OCI-LY1 (cell line): ENCODE results near the gene MAST4.

Experiments used
- H2AFZ ChIP-seq: fragments of 200-600 bp; sonication (generic), shearing (Covaris generic); 2 replicates; pipeline ENCODE4 v1.6.0; 2014; ENCODE audit warnings: antibody characterized with exemption, mild to moderate bottlenecking, low read length
- H3F3A ChIP-seq: fragments of 200-600 bp; sonication (generic), shearing (Covaris generic); 2 replicates; pipeline ENCODE4 v1.6.0; 2014; ENCODE audit warnings: mild to moderate bottlenecking, antibody characterized with exemption, low read length, moderate library complexity; ENCODE audit not compliant: insufficient read depth
- H3K27ac ChIP-seq: fragments of 200-600 bp; sonication (generic); 2 replicates; pipeline ENCODE4 v1.5.1; 2014; ENCODE audit warnings: low read length, mixed run types, mild to moderate bottlenecking, low read depth; ENCODE audit not compliant: poor library complexity, severe bottlenecking
- H3K27me3 ChIP-seq: fragments of 200-600 bp; sonication (generic); 2 replicates; pipeline ENCODE4 v1.6.0; 2014; ENCODE audit warnings: antibody characterized with exemption, mild to moderate bottlenecking, low read length, moderate library complexity; ENCODE audit not compliant: insufficient read depth
- H3K36me3 ChIP-seq: fragments of 200-600 bp; sonication (generic); 2 replicates; pipeline ENCODE4 v1.6.1; 2014; ENCODE audit warnings: mild to moderate bottlenecking, antibody characterized with exemption, low read length, moderate library complexity, mixed read lengths; ENCODE audit not compliant: insufficient read depth
- H3K4me1 ChIP-seq: fragments of 200-600 bp; sonication (generic); 2 replicates; pipeline ENCODE4 v1.5.1; 2014; ENCODE audit warnings: mild to moderate bottlenecking, low read length, moderate library complexity; ENCODE audit not compliant: insufficient read depth, severe bottlenecking
- H3K4me2 ChIP-seq: fragments of 200-600 bp; sonication (generic), shearing (Covaris generic); 2 replicates; pipeline ENCODE4 v1.6.1; 2014; ENCODE audit warnings: low read length
- H3K4me3 ChIP-seq: fragments of 200-600 bp; sonication (generic); 2 replicates; pipeline ENCODE4 v1.5.1; 2014; ENCODE audit warnings: low read length, low read depth, mild to moderate bottlenecking, mixed read lengths; ENCODE audit not compliant: poor library complexity, severe bottlenecking
- H3K79me2 ChIP-seq: fragments of 200-600 bp; shearing (Covaris generic); 2 replicates; pipeline ENCODE4 v1.6.1; 2016; ENCODE audit warnings: mixed run types, low read length, mixed read lengths; ENCODE audit not compliant: insufficient read depth
- H3K9ac ChIP-seq: fragments of 200-600 bp; sonication (generic), shearing (Covaris generic); 2 replicates; pipeline ENCODE4 v1.6.1; 2014; ENCODE audit warnings: mild to moderate bottlenecking, low read length, mixed read lengths
- H3K9me2 ChIP-seq: fragments of 200-600 bp; sonication (generic), shearing (Covaris generic); 2 replicates; pipeline ENCODE4 v1.6.1; 2014; ENCODE audit warnings: low read depth, mild to moderate bottlenecking, low read length, mixed read lengths
- H3K9me3 ChIP-seq: fragments of 200-600 bp; shearing (Covaris generic); 2 replicates; pipeline ENCODE4 v1.6.1; 2014; ENCODE audit warnings: low read length, mixed read lengths
- H4K20me1 ChIP-seq: fragments of 200-600 bp; sonication (generic), shearing (Covaris generic); 2 replicates; pipeline ENCODE4 v1.6.0; 2016; ENCODE audit warnings: mild to moderate bottlenecking, low read length; ENCODE audit not compliant: insufficient read depth
- CTCF ChIP-seq: fragments of 200-600 bp; sonication (generic), shearing (Covaris generic); IDR thresholded peaks from 2 replicates; pipeline ENCODE4 v1.5.1; 2017; ENCODE audit warnings: mild to moderate bottlenecking, antibody characterized with exemption, low read length, moderate library complexity, mixed read lengths
- EZH2 ChIP-seq: fragments of 200-600 bp; sonication (generic), shearing (Covaris generic); IDR thresholded peaks from 2 replicates; pipeline ENCODE4 v1.8.0; 2017; ENCODE audit warnings: borderline replicate concordance, mixed run types, mild to moderate bottlenecking, antibody characterized with exemption, low read length, moderate library complexity, mixed read lengths

The MAST4 gene

GRCh38 chr5:67156976-67157583, 560.9 kb downstream of the MAST4 start:
- H3K27me3 ChIP-seq: no peaks in the 10 kb centered on the region
- no peak overlapping the region for H3K4me3 ChIP-seq
- H3K4me2 ChIP-seq: no peak overlapping the region
- H4K20me1 ChIP-seq: no peaks in the 10 kb centered on the region
- TF ChIP-seq EZH2: no peak
- TF ChIP-seq CTCF: peak; percentile 93
- H3F3A ChIP-seq: no peaks in the 10 kb centered on the region
- no peaks in the 10 kb centered on the region for H3K4me1 ChIP-seq
- H3K36me3 ChIP-seq: no peaks in the 10 kb centered on the region
- H3K9me3 ChIP-seq: no peaks in the 10 kb centered on the region
- no peak overlapping the region for H3K9ac ChIP-seq
- H3K9me2 ChIP-seq: no peaks in the 10 kb centered on the region
- H3K27ac ChIP-seq: no peak overlapping the region
- H2AFZ ChIP-seq: no peak overlapping the region
- no peaks in the 10 kb centered on the region for H3K79me2 ChIP-seq

GRCh38 chr5:67160272-67160671, 564.1 kb downstream of the MAST4 start:
- H2AFZ ChIP-seq: no peak overlapping the region
- H3K36me3 ChIP-seq: no peaks in the 10 kb centered on the region
- H3K27ac ChIP-seq: no peak overlapping the region
- no peaks in the 10 kb centered on the region for H3K9me3 ChIP-seq
- TF ChIP-seq CTCF: no peak
- TF ChIP-seq EZH2: no peak
- H3K4me3 ChIP-seq: no peak overlapping the region
- no peak overlapping the region for H3K9ac ChIP-seq
- peaks cover 3% of the 10 kb centered on the region for H3K4me1 ChIP-seq
- H3K27me3 ChIP-seq: no peaks in the 10 kb centered on the region
- no peaks in the 10 kb centered on the region for H4K20me1 ChIP-seq
- no peaks in the 10 kb centered on the region for H3F3A ChIP-seq
- no peaks in the 10 kb centered on the region for H3K9me2 ChIP-seq
- H3K4me2 ChIP-seq: no peak overlapping the region
- no peaks in the 10 kb centered on the region for H3K79me2 ChIP-seq

GRCh38 chr5:67160985-67161384, 564.8 kb downstream of the MAST4 start:
- Histone ChIP-seq H3K9me3 (no peaks in the 10 kb centered on the region), H3K4me3 (no peak overlapping the region), H3K27ac (no peak overlapping the region), H3F3A (no peaks in the 10 kb centered on the region), H3K79me2 (no peaks in the 10 kb centered on the region), H2AFZ (no peak overlapping the region), H3K27me3 (no peaks in the 10 kb centered on the region), H3K9ac (no peak overlapping the region), H3K36me3 (no peaks in the 10 kb centered on the region), H4K20me1 (no peaks in the 10 kb centered on the region), H3K9me2 (no peaks in the 10 kb centered on the region), H3K4me1 (peaks cover 10% of the 10 kb centered on the region), H3K4me2 (no peak overlapping the region)
- no peak for TF ChIP-seq EZH2
- no peak for TF ChIP-seq CTCF
